GM18909 (cell line): ENCODE measurements around the gene CORO7.

Experiments
- ATAC-seq: cut with Tn5 transposase; IDR thresholded peaks from one replicate; pipeline ENCODE4 v1.9.1; 2021; ENCODE audit warnings: mild to moderate bottlenecking; ENCODE audit not compliant: unreplicated experiment, poor library complexity

Gene CORO7

GRCh38 chr16:4426722-4427372 lies 10.5 kb upstream of the CORO7 start:
- ATAC-seq, result no peak

- peak; percentile 33 for ATAC-seq
These were observed 9.8 kb upstream of the CORO7 start for GRCh38 chr16:4426021-4426684.

- peak; percentile 87 for ATAC-seq
These were observed 9.1 kb upstream of the CORO7 start, which contains the start of gene DNAJA3 for GRCh38 chr16:4425378-4426020. DNAJA3 (plus strand) TSS chr16:4425868; CDS start chr16:4425882, 14 bp downstream.

GRCh38 chr16:4420505-4421105 lies 4.2 kb upstream of the CORO7 start:
- ATAC-seq, result no peak

GRCh38 chr16:4419402-4419959 lies 3.1 kb upstream of the CORO7 start:
- no peak for ATAC-seq

- peak; percentile 14 for ATAC-seq
These were observed 727 bp downstream of the CORO7 start for GRCh38 chr16:4415538-4416199.

GRCh38 chr16:4414187-4414917 lies 2.0 kb downstream of the CORO7 start:
- peak; percentile 68 for ATAC-seq

GRCh38 chr16:4412854-4413253 lies 3.5 kb downstream of the CORO7 start:
- ATAC-seq, result no peak

GRCh38 chr16:4412159-4412558 lies 4.2 kb downstream of the CORO7 start:
- no peak for ATAC-seq

- ATAC-seq, result no peak
These were observed 4.7 kb downstream of the CORO7 start for GRCh38 chr16:4411684-4412083.

- no peak for ATAC-seq
These were observed 5.9 kb downstream of the CORO7 start for GRCh38 chr16:4410335-4411075.

GRCh38 chr16:4409081-4409932 lies 7.1 kb downstream of the CORO7 start:
- no peak for ATAC-seq

- ATAC-seq, result no peak
These were observed 8.1 kb downstream of the CORO7 start for GRCh38 chr16:4408323-4408690.

- ATAC-seq, result no peak
These were observed 8.7 kb downstream of the CORO7 start for GRCh38 chr16:4407543-4408322.

GRCh38 chr16:4404967-4405696 lies 11.3 kb downstream of the CORO7 start:
- no peak for ATAC-seq

GRCh38 chr16:4404247-4404966 lies 12.0 kb downstream of the CORO7 start:
- ATAC-seq, result no peak
